Measurements from ENCODE around the gene ATP11B. TPM values are rescaled to one million over a fixed set of nuclear protein-coding genes. Genes with fewer than 3 reads are reported as not detected.

Gene ATP11B
- total and polyA plus RNA-seq, 2 experiments from 2014 or later: 5.8 to 24.7 TPM

- Histone ChIP-seq H3K4me2 (no peak overlapping the region), H3K27ac (ENCODE audit: low read depth) (no peak overlapping the region)
- TF ChIP-seq EZH2phosphoT487 (IDR thresholded peaks at IDR 0.05; ENCODE audit: unreplicated experiment) (no peak), ZNF462 (CRISPR knock-in tag; IDR thresholded peaks at IDR 0.05) (no peak), NANOG (IDR thresholded peaks at IDR 0.05; ENCODE audit: borderline replicate concordance) (no peak), ZNF114 (CRISPR knock-in tag; IDR thresholded peaks at IDR 0.05) (no peak), CTCF (conservative IDR thresholded peaks at IDR 0.05; ENCODE audit: low read depth in 2 of 2) (no peak), CREB1 (CRISPR knock-in tag; IDR thresholded peaks at IDR 0.05; ENCODE audit: low read depth) (no peak), REST (IDR thresholded peaks at IDR 0.05; ENCODE audit: unreplicated experiment) (no peak), EZH2 (IDR thresholded peaks at IDR 0.05; ENCODE audit: low read depth, unreplicated experiment) (no peak), ZNF331 (CRISPR knock-in tag; IDR thresholded peaks at IDR 0.05; ENCODE audit: low read depth) (no peak), JUNB (IDR thresholded peaks at IDR 0.05; ENCODE audit: unreplicated experiment) (no peak), POLR2AphosphoS5 (IDR thresholded peaks at IDR 0.05; ENCODE audit: low read depth) (no peak), STAT1 (IDR thresholded peaks at IDR 0.05; ENCODE audit: unreplicated experiment) (no peak), ETS1 (IDR thresholded peaks at IDR 0.05) (no peak)
These were observed 7.5 kb upstream of the ATP11B start for GRCh38 chr3:182785756-182786155.

More at GRCh38 chr3:182785756-182786155, 7.5 kb upstream of the ATP11B start:
- Histone ChIP-seq H4K20me1 (replicated peaks; ENCODE audit: insufficient read depth) (no peaks in the 10 kb centered on the region), H3K4me3 (no peak overlapping the region), H3K36me3 (ENCODE audit: insufficient read depth) (no peaks in the 10 kb centered on the region), H3K27me3 (ENCODE audit: insufficient read depth) (no peaks in the 10 kb centered on the region), H3K9me2 (ENCODE audit: insufficient read depth) (no peaks in the 10 kb centered on the region), H2AFZ (no peak overlapping the region), H3K4me1 (ENCODE audit: insufficient read depth) (no peaks in the 10 kb centered on the region), H3F3A (replicated peaks; ENCODE audit: low read depth) (no peaks in the 10 kb centered on the region), H3K79me2 (replicated peaks; ENCODE audit: insufficient read depth) (no peaks in the 10 kb centered on the region)
- H3K4me3 Mint-ChIP-seq: no peak overlapping the region
- H3K4me1 Mint-ChIP-seq: no peaks in the 10 kb centered on the region; the same call in 1 of the 3 replicates
- no peaks in the 10 kb centered on the region for H3K36me3 Mint-ChIP-seq (ENCODE audit: low read depth)
- no peaks in the 10 kb centered on the region for H3K27me3 Mint-ChIP-seq (ENCODE audit: insufficient read depth, low read depth, poor library complexity)
- DNase-seq (ENCODE audit: low spot score) (no peak), ATAC-seq (no peak)
- no peaks in the 10 kb centered on the region for H3K9me3 Mint-ChIP-seq
- no peak overlapping the region for H3K27ac Mint-ChIP-seq
